Neural progenitor cell (in vitro differentiated cells): ENCODE measurements around the gene GATA6.

Source experiments
- EZH2phosphoT487 ChIP-seq: fragments of 200-600 bp; sonication (generic); IDR thresholded peaks from 2 replicates; pipeline ENCODE4 v1.6.1; 2017; ENCODE audit warnings: antibody characterized with exemption
- TF ChIP-seq, protein P1 (sequence below): fragments of 200-600 bp; sonication (generic); IDR thresholded peaks from 2 replicates; pipeline ENCODE4 v1.5.1; 2017; ENCODE audit warnings: antibody characterized with exemption, mild to moderate bottlenecking

DNA sequence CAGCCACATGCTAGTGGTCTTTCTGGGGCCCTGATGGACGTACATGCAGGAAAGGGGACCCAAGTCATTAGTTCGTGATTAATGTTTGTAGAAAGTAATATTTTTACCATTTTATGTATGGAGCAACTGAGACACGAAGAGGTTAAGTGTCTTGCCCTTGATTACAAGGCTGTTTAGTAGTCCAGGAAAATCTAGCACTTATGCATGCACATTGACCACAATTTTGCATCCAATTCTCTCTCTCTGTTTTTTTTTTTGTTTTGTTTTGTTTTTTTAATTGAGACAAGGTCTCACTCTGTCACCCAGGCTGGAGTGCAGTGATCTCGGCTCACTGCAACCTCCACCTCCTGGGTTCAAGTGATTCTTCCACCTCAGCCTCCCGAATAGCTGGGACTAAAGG is 8.3 kb upstream of the GATA6 start:
- TF ChIP-seq, protein P1, sequence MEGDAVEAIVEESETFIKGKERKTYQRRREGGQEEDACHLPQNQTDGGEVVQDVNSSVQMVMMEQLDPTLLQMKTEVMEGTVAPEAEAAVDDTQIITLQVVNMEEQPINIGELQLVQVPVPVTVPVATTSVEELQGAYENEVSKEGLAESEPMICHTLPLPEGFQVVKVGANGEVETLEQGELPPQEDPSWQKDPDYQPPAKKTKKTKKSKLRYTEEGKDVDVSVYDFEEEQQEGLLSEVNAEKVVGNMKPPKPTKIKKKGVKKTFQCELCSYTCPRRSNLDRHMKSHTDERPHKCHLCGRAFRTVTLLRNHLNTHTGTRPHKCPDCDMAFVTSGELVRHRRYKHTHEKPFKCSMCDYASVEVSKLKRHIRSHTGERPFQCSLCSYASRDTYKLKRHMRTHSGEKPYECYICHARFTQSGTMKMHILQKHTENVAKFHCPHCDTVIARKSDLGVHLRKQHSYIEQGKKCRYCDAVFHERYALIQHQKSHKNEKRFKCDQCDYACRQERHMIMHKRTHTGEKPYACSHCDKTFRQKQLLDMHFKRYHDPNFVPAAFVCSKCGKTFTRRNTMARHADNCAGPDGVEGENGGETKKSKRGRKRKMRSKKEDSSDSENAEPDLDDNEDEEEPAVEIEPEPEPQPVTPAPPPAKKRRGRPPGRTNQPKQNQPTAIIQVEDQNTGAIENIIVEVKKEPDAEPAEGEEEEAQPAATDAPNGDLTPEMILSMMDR: no peak
- TF ChIP-seq EZH2phosphoT487: no peak
